Endothelial cell of umbilical vein (primary cell): Measurements from ENCODE around the gene ZNF485. TPM values are rescaled to one million over a fixed set of nuclear protein-coding genes. Genes with fewer than 3 reads are reported as not detected.

Experiments used
- BruUV-seq: library from RNA; stranded (reverse); fragments of 400-500 nt; replicated peaks from 2 replicates; lab custom pipeline; 2021; lab: Mats Ljungman, UMichigan
- CTCF ChIA-PET: fragments of 300-600, 350-600 bp; sonication (Branson Sonifier 250); formaldehyde crosslinking; loops from one replicate; lab custom pipeline; 2021; ENCODE audit warnings: antibody characterized with exemption, inconsistent platforms; lab: Charles Lee
- POLR2A ChIA-PET: fragments of 300-600, 350-600 bp; sonication (Branson Sonifier 250); formaldehyde crosslinking; loops from one replicate; lab custom pipeline; 2021; ENCODE audit warnings: antibody characterized with exemption, inconsistent platforms; lab: Charles Lee
- DNase-seq: peaks from one replicate; pipeline ENCODE4 v3.0.0-alpha.2; 2011; ENCODE audit warnings: low read depth, low spot score
- FAIRE-seq: peaks from 2 replicates; lab custom pipeline; 2011; peaks lifted over from hg19 to GRCh38; lab: Jason Lieb, UNC
- H2AFZ ChIP-seq: 2 replicates; pipeline ENCODE4 v1.6.0; 2012; ENCODE audit warnings: low read depth, low read length, control low read depth, inconsistent platforms
- H3K27ac ChIP-seq: 2 replicates; pipeline ENCODE4 v1.5.1; 2011; ENCODE audit warnings: low read depth, mild to moderate bottlenecking, control low read depth, low read length, moderate library complexity; ENCODE audit not compliant: insufficient read depth
- H3K27me3 ChIP-seq, 2 experiments: 2 replicates each; pipeline versions ENCODE4 v1.6.0 to v1.6.1; 2011; ENCODE audit warnings: low read length in 2 of 2, mixed read lengths in 1 of 2; ENCODE audit not compliant: control insufficient read depth in 2 of 2, insufficient read depth in 2 of 2
- H3K36me3 ChIP-seq, 2 experiments: 2 replicates in 1 of 2; 3 replicates in 1 of 2; pipeline ENCODE4 v1.5.1; 2011; ENCODE audit warnings: low read length in 2 of 2, mild to moderate bottlenecking in 1 of 2, moderate library complexity in 1 of 2; ENCODE audit not compliant: control insufficient read depth in 2 of 2, insufficient read depth in 2 of 2; ENCODE audit errors: extremely low read depth in 1 of 2
- H3K4me1 ChIP-seq: 3 replicates; pipeline ENCODE4 v1.5.1; 2011; ENCODE audit warnings: mild to moderate bottlenecking, low read length; ENCODE audit not compliant: control insufficient read depth, insufficient read depth; ENCODE audit errors: extremely low read depth
- H3K4me2 ChIP-seq: 2 replicates; pipeline ENCODE4 v1.6.1; 2011; ENCODE audit warnings: low read length, control low read depth, mixed read lengths; ENCODE audit not compliant: insufficient read depth
- H3K4me3 ChIP-seq, 3 experiments: fragments of 200-600 bp in 1 of 3; sonication (generic), shearing (Covaris generic) in 1 of 3; replicated peaks in 1 of 3; 2 replicates each; pipeline ENCODE4 v1.5.1; 2011 to 2016; ENCODE audit warnings: control low read depth in 3 of 3, low read length in 3 of 3, mild to moderate bottlenecking in 2 of 3, inconsistent platforms in 1 of 3, low read depth in 1 of 3, moderate library complexity in 1 of 3; ENCODE audit not compliant: insufficient read depth in 1 of 3
- H3K79me2 ChIP-seq: 2 replicates; pipeline ENCODE4 v1.6.0; 2012; ENCODE audit warnings: low read length, inconsistent platforms; ENCODE audit not compliant: control insufficient read depth, insufficient read depth
- H3K9ac ChIP-seq: replicated peaks from 2 replicates; pipeline ENCODE3; 2011; ENCODE audit warnings: low read length, control low read depth; ENCODE audit not compliant: insufficient read depth; ENCODE audit errors: extremely low read depth
- H3K9me1 ChIP-seq: replicated peaks from 3 replicates; pipeline ENCODE4 v1.6.0; 2011; ENCODE audit warnings: mild to moderate bottlenecking, low read length; ENCODE audit not compliant: control insufficient read depth, insufficient read depth; ENCODE audit errors: extremely low read depth
- H3K9me3 ChIP-seq: replicated peaks from 2 replicates; pipeline ENCODE4 v1.5.1; 2012; ENCODE audit warnings: low read length, inconsistent platforms; ENCODE audit not compliant: control insufficient read depth, insufficient read depth
- H4K20me1 ChIP-seq: replicated peaks from 2 replicates; pipeline ENCODE3; 2011; ENCODE audit warnings: mild to moderate bottlenecking, low read length; ENCODE audit not compliant: control insufficient read depth, insufficient read depth; ENCODE audit errors: extremely low read depth
- CTCF ChIP-seq, 2 donors: IDR thresholded peaks; 1 replicate in 1 of 2; 2 replicates in 1 of 2; pipeline ENCODE4 v1.5.1; 2011; ENCODE audit warnings: low read length in 2 of 2, mild to moderate bottlenecking in 2 of 2, moderate library complexity in 2 of 2, control low read depth in 1 of 2, inconsistent platforms in 1 of 2, low read depth in 1 of 2; ENCODE audit not compliant: insufficient read depth in 1 of 2; ENCODE audit errors: extremely low read depth in 1 of 2
- EZH2 ChIP-seq: IDR thresholded peaks from 2 replicates; pipeline ENCODE4 v1.6.1; 2012; ENCODE audit warnings: borderline replicate concordance, low read depth, mild to moderate bottlenecking, moderate library complexity, low read length, inconsistent platforms; ENCODE audit not compliant: severe bottlenecking
- FOS ChIP-seq: IDR thresholded peaks from 2 replicates; pipeline ENCODE4 v1.6.1; 2011; ENCODE audit warnings: mild to moderate bottlenecking, low read length, moderate library complexity, borderline replicate concordance; ENCODE audit not compliant: insufficient read depth
- GATA2 ChIP-seq: IDR thresholded peaks from 2 replicates; pipeline ENCODE4 v1.7.0; 2011; ENCODE audit warnings: low read depth, mild to moderate bottlenecking, moderate library complexity, mixed read lengths, low read length; ENCODE audit not compliant: insufficient read length, insufficient read depth
- JUN ChIP-seq: IDR thresholded peaks from 2 replicates; pipeline ENCODE4 v1.6.1; 2011; ENCODE audit warnings: borderline replicate concordance, low read depth; ENCODE audit not compliant: insufficient read length, insufficient read depth
- MAX ChIP-seq: IDR thresholded peaks from 2 replicates; pipeline ENCODE4 v1.6.1; 2011; ENCODE audit not compliant: insufficient read depth, insufficient read length
- MYC ChIP-seq: IDR thresholded peaks from one replicate; pipeline ENCODE4 v1.6.1; 2011; ENCODE audit warnings: mild to moderate bottlenecking, low read depth, low read length
- POLR2A ChIP-seq: IDR thresholded peaks from 2 replicates; pipeline ENCODE4 v1.6.1; 2012; ENCODE audit warnings: low read depth, mild to moderate bottlenecking, control low read depth, low read length
- POLR2AphosphoS5 ChIP-seq: IDR thresholded peaks from 2 replicates; pipeline ENCODE4 v1.6.1; 2012; ENCODE audit warnings: low read depth, mild to moderate bottlenecking, control low read depth, low read length, moderate library complexity; ENCODE audit not compliant: insufficient read depth
- dilution Hi-C: fragments of 300-500 bp; cut with MboI; formaldehyde crosslinking; loops from one replicate; pipeline ENCODE4 v1.15.0; 2019; ENCODE audit warnings: low sequenced_read_pairs; ENCODE audit not compliant: extremely low pct_ligation_motif_present
- intact Hi-C: fragments of 100-400 bp; cut with micrococcal nuclease; formaldehyde crosslinking; loops from one replicate; pipeline ENCODE4 v1.10.0; 2022
- polyA plus RNA-seq, 4 experiments: library from polyadenylated mRNA; depleted of rRNA in 3 of 4; stranded (reverse) in 3 of 4; unstranded in 1 of 4; fragments of >200 nt; gene quantifications; 2 replicates each; pipeline versions ENCODE4 v1.2.1 to v1.2.3, GENCODE V29; 2011 to 2012; ENCODE audit warnings: missing spikeins in 1 of 4
- total RNA-seq: library from RNA; stranded (reverse); gene quantifications from 2 replicates; pipeline ENCODE4 v1.2.3, GENCODE V29; 2021

Gene ZNF485
- total and polyA plus RNA-seq, 2 donors (not counting 3 experiments of a cell fraction or from before 2014, with no cell fraction given), result 1.0 to 1.2 TPM

GRCh38 chr10:43570971-43571370 lies 35.3 kb upstream of the ZNF485 start:
- H3K27me3 ChIP-seq, result peaks cover 0 to 20% of the 10 kb centered on the region in 2 experiments
- H3K9me1 ChIP-seq, result no peaks in the 10 kb centered on the region
- no peaks in the 10 kb centered on the region for H3K9me3 ChIP-seq
- no peak overlapping the region for H3K4me3 ChIP-seq
- dilution Hi-C loops (no loop called here), intact Hi-C loops (loop anchor here (5.0 kb wide), 2 partner anchors 36 to 76 kb away; partner anchors contain the start of genes ZNF32 and ZNF485)
- no peak for TF ChIP-seq FOS
- no peak for FAIRE-seq
- ChIA-PET CTCF (no interaction called here), POLR2A (no interaction called here)
- H3K79me2 ChIP-seq, result no peaks in the 10 kb centered on the region
- no peak overlapping the region for H3K27ac ChIP-seq
- no peaks in the 10 kb centered on the region for H4K20me1 ChIP-seq
- H3K4me1 ChIP-seq, result peaks cover 6% of the 10 kb centered on the region
- H3K4me2 ChIP-seq, result no peak overlapping the region
- no peak for DNase-seq
- no peak overlapping the region for H2AFZ ChIP-seq
- BruUV-seq, result no TSS peak
- no peaks in the 10 kb centered on the region for H3K36me3 ChIP-seq
- H3K9ac ChIP-seq, result no peak overlapping the region

GRCh38 chr10:43573250-43574000 lies 32.8 kb upstream of the ZNF485 start:
- H3K9me3 ChIP-seq, result no peaks in the 10 kb centered on the region
- no peak overlapping the region for H3K9ac ChIP-seq
- TF ChIP-seq FOS (no peak), MAX (no peak), POLR2AphosphoS5 (no peak), MYC (no peak), JUN (no peak), POLR2A (no peak), CTCF (IDR thresholded peaks at IDR 0.05; ENCODE audit: extremely low read depth in 1 of 2, insufficient read depth in 1 of 2, low read depth in 1 of 2, low read length in 2 of 2) (no peak), EZH2 (no peak), GATA2 (no peak)
- H3K79me2 ChIP-seq, result no peaks in the 10 kb centered on the region
- H2AFZ ChIP-seq, result peak overlapping the region; percentile 45
- peak overlapping the region in 1 of 3 experiments; percentile 36 for H3K4me3 ChIP-seq
- H3K4me2 ChIP-seq, result no peak overlapping the region
- CTCF ChIA-PET, result interaction anchor here (0.8 to 1.2 kb wide), 3 partner anchors 11 to 812 kb away, joined by 3 to 5 read pairs (median 3); no protein-coding TSS in a partner anchor
- no peak for FAIRE-seq
- H3K4me1 ChIP-seq, result peaks cover 6% of the 10 kb centered on the region
- intact Hi-C loops (loop anchor here (5.0 kb wide), 2 partner anchors 34 to 74 kb away; partner anchors contain the start of genes ZNF32 and ZNF485), dilution Hi-C loops (no loop called here)
- H3K27ac ChIP-seq, result no peak overlapping the region
- POLR2A ChIA-PET, result no interaction called here
- no peaks in the 10 kb centered on the region for H3K9me1 ChIP-seq
- H4K20me1 ChIP-seq, result no peaks in the 10 kb centered on the region
- DNase-seq, result no peak
- BruUV-seq, result no TSS peak
- H3K36me3 ChIP-seq, result no peaks in the 10 kb centered on the region
- peaks cover 0 to 20% of the 10 kb centered on the region in 2 experiments for H3K27me3 ChIP-seq
